ENCODE data around the gene NEMP1.

NEMP1 gene

DNA sequence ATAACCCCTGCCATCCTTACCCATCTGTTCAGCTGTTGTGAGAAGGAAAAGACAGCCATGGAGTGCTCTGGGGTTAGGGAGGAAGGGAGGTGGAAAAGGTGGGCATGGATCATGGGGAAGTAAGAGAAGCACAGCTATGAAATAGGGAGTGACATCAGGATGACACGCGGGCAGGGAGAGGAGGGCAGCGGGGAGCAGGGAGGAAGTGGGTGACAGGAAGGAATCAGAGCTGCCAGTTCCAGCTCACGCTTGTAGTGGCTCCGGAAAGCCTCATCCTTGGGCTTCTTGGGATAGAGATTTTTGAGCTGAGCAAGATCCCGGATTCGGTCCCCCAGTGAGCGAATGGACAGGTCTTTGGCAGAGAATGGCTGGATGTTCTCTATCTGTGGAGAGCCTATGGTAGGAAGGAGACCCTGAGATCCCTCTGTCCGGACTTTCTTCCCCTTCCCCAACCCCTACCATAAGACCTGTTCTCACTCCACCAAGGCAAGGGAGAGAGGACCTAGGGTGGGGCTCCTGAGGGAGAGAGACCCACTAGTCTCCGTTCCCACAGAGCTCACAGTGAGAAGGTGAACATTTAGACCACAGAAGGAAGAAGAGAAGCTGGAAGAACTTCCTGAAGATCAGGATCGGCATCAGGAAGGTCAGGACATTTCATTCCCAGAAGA lies 20.6 kb upstream of the NEMP1 start:
- TF ChIP-seq, protein P1, sequence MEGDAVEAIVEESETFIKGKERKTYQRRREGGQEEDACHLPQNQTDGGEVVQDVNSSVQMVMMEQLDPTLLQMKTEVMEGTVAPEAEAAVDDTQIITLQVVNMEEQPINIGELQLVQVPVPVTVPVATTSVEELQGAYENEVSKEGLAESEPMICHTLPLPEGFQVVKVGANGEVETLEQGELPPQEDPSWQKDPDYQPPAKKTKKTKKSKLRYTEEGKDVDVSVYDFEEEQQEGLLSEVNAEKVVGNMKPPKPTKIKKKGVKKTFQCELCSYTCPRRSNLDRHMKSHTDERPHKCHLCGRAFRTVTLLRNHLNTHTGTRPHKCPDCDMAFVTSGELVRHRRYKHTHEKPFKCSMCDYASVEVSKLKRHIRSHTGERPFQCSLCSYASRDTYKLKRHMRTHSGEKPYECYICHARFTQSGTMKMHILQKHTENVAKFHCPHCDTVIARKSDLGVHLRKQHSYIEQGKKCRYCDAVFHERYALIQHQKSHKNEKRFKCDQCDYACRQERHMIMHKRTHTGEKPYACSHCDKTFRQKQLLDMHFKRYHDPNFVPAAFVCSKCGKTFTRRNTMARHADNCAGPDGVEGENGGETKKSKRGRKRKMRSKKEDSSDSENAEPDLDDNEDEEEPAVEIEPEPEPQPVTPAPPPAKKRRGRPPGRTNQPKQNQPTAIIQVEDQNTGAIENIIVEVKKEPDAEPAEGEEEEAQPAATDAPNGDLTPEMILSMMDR (IDR thresholded peaks at IDR 0.05; ENCODE audit: low read depth, low read length), result no peak

DNA sequence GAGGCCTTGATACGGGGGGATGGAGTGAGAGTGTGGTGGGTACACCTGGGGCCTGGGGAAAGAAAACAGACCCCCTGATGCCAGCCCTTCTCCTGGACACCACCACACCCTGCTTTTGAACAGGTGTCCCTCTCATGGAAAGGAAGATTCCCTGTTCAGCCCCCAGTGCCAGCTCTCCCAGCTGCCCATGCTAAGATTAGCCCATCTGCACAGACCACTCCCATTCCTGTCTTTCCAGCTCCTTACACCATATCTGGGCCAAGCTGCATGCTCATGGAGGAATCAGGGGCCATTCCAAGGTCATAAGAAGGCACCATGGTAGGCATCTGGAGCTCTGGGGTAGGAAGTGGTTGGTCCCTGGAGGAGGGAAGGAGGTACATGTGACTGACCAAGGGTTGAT lies 20.0 kb upstream of the NEMP1 start:
- TF ChIP-seq, protein P1 (IDR thresholded peaks at IDR 0.05; ENCODE audit: low read depth, low read length), result no peak
- H3K4me3 ChIP-seq (ENCODE audit: low read depth, low read length), result no peak overlapping the region
- DNase-seq (ENCODE audit: low read depth, low spot score), result no peak
- in situ Hi-C loops (cut with HindIII; ENCODE audit: low sequenced_read_pairs), result no loop called here

More for the DNA sequence above, 20.6 kb upstream of the NEMP1 start:
- DNase-seq (ENCODE audit: low read depth, low spot score), result no peak
- in situ Hi-C loops (cut with HindIII; ENCODE audit: low sequenced_read_pairs), result no loop called here
- H3K4me3 ChIP-seq (ENCODE audit: low read depth, low read length), result no peak overlapping the region

DNA sequence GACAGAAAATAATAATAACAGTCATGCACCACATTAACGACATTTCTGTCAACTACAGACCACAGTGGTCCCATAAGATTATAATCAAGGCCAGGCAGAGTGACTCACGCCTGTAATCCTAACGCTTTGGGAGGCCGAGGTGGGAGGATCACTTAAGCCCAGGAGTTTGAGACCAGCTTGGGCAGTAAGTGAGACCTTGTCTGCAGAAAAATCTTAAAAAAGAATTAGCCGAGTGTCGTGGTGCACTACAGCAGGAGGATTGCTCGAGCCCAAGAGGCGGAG lies 18.9 kb upstream of the NEMP1 start:
- in situ Hi-C loops (cut with HindIII; ENCODE audit: low sequenced_read_pairs), result no loop called here
- no peak for DNase-seq (ENCODE audit: low read depth, low spot score)
- H3K4me3 ChIP-seq (ENCODE audit: low read depth, low read length), result no peak overlapping the region
- TF ChIP-seq, protein P1 (IDR thresholded peaks at IDR 0.05; ENCODE audit: low read depth, low read length), result no peak

DNA sequence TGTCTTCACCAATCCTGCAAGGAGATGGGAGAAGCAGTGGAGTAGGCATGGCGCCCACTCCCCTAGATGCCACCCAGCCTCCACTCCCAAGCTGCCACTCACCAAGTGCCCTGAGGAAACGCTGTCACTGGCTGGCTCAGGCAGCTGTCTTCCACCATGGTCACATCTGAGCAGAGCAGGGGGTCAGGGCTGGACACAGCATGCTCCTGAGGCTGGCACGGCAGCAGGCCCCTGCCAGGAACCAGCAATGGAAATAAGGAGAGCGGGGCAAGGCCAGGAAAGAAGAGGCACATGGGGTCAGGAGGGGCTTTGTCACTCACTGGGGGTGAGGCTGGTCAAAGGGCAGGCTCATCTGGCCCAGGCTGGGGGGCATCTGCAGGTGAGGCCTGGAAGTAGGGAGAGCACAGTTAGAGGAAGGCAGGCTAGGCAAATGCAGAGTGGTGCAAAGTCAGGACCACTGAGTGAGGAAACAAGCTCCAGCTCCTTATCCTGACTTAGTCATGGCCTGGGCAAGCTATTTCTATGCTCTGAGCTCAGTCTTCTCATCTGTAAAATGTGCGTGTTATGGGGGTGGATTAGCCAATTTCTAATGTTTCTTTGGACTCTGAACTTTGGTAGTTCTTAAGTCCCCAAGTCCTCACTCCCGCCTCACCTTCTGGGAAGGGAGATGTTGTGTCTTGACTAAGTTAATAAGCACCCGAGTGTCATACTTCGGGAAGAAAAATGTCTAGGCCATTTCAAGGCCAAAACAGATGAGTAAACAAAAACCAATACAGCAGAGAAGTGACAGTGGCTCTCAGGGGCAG lies 18.4 kb upstream of the NEMP1 start:
- in situ Hi-C loops (cut with HindIII; ENCODE audit: low sequenced_read_pairs), result no loop called here
- TF ChIP-seq, protein P1 (IDR thresholded peaks at IDR 0.05; ENCODE audit: low read depth, low read length), result no peak
- DNase-seq (ENCODE audit: low read depth, low spot score), result no peak
- no peak overlapping the region for H3K4me3 ChIP-seq (ENCODE audit: low read depth, low read length)

DNA sequence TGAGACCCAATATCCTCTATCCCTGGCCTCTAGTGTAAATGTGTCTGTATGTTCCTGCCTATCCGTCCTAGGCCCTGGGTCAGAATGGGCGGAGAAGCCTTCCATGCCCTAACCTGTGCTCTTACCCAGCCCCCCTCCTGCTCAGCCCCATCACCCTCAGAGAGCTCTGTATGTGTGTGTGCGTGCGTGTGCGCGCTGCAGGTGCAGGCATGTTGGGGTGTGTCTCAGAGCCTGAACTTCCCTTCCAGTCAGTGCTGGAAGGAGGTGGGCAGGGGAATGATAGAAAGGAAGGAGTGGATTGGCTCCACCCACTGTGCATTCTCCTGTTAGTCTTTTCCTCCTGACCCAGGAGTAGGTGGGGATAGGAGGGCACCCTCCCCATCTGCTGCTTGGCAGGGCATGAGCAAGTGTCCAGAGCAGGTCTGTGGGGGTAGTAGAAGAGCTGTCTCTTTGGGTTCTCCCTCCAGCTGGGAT lies 17.5 kb upstream of the NEMP1 start:
- in situ Hi-C loops (cut with HindIII; ENCODE audit: low sequenced_read_pairs), result no loop called here
- H3K4me3 ChIP-seq (ENCODE audit: low read depth, low read length), result no peak overlapping the region
- DNase-seq (ENCODE audit: low read depth, low spot score), result no peak
- TF ChIP-seq, protein P1 (IDR thresholded peaks at IDR 0.05; ENCODE audit: low read depth, low read length), result no peak

DNA sequence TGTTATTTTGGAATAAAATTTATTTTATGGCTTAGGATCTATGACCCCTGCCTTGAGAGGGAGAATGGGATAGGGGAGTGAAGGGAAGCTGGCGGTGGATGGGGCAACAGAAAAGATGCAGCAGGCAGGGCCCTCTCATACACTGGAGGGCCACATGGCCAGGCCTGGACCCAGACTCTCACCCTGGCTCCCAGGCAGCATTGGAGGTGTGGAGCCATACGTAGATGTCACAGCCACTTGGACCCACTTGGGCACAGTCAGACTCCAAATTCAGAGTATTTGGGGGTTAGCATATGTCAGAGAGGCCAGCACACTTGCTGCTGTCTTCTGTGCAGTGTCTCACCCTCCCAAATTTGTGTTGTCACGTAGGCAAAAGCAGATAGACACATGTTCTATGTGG lies 16.8 kb upstream of the NEMP1 start:
- TF ChIP-seq, protein P1 (IDR thresholded peaks at IDR 0.05; ENCODE audit: low read depth, low read length), result no peak
- in situ Hi-C loops (cut with HindIII; ENCODE audit: low sequenced_read_pairs), result no loop called here
- DNase-seq (ENCODE audit: low read depth, low spot score), result no peak
- H3K4me3 ChIP-seq (ENCODE audit: low read depth, low read length), result no peak overlapping the region
